Activated B cell treated with CpG ODN at 0.5 μM for 24 hours (primary cell): Measurements from ENCODE around the gene FITM1. TPM values are rescaled to one million over a fixed set of nuclear protein-coding genes. Genes with fewer than 3 reads are reported as not detected.

Experiments used
- ATAC-seq: fragments of 200-7000 bp; cut with Tn5 transposase; one replicate; pipeline ENCODE4 v1.10.0; 2021; ENCODE audit warnings: low read depth, mild to moderate bottlenecking, moderate library complexity
- CTCF ChIA-PET: fragments of 350-600 bp; sonication (Branson Sonifier 250); formaldehyde crosslinking; loops from one replicate; lab custom pipeline; 2021; ENCODE audit warnings: antibody characterized with exemption; lab: Charles Lee
- POLR2A ChIA-PET: fragments of 350-600 bp; sonication (Branson Sonifier 250); formaldehyde crosslinking; loops from one replicate; lab custom pipeline; 2021; ENCODE audit warnings: antibody characterized with exemption; lab: Charles Lee
- DNase-seq: peaks from one replicate; pipeline ENCODE4 v3.0.0; 2022
- H3K27ac Mint-ChIP-seq: one replicate; pipeline ENCODE4 v1.8.0; 2020; ENCODE audit warnings: mixed read lengths
- H3K27me3 Mint-ChIP-seq: one replicate; pipeline ENCODE4 v1.8.0; 2021; ENCODE audit warnings: mixed read lengths
- H3K36me3 Mint-ChIP-seq: one replicate; pipeline ENCODE4 v1.8.0; 2021; ENCODE audit warnings: low read depth, mixed read lengths
- H3K4me1 Mint-ChIP-seq: one replicate; pipeline ENCODE4 v1.8.0; 2021; ENCODE audit warnings: mixed read lengths
- H3K4me3 Mint-ChIP-seq: one replicate; pipeline ENCODE4 v1.8.0; 2020; ENCODE audit warnings: mild to moderate bottlenecking, mixed read lengths
- H3K9me3 Mint-ChIP-seq: one replicate; pipeline ENCODE4 v1.8.0; 2020; ENCODE audit warnings: mixed read lengths
- intact Hi-C: fragments of 100-400 bp; cut with micrococcal nuclease; formaldehyde crosslinking; loops from one replicate; pipeline ENCODE4 v1.15.1; 2024
- total RNA-seq: library from RNA; stranded (reverse); gene quantifications from 2 replicates; pipeline ENCODE4 v1.2.3, GENCODE V29; 2022
- TF ChIP-seq, protein P1 (sequence below): fragments of 200-600 bp; IDR thresholded peaks from one replicate; pipeline ENCODE4 v1.8.0; 2022; ENCODE audit warnings: antibody characterized with exemption, mild to moderate bottlenecking

FITM1 gene
- total RNA-seq, 1 donor from 2014 or later: 2.3 TPM

DNA sequence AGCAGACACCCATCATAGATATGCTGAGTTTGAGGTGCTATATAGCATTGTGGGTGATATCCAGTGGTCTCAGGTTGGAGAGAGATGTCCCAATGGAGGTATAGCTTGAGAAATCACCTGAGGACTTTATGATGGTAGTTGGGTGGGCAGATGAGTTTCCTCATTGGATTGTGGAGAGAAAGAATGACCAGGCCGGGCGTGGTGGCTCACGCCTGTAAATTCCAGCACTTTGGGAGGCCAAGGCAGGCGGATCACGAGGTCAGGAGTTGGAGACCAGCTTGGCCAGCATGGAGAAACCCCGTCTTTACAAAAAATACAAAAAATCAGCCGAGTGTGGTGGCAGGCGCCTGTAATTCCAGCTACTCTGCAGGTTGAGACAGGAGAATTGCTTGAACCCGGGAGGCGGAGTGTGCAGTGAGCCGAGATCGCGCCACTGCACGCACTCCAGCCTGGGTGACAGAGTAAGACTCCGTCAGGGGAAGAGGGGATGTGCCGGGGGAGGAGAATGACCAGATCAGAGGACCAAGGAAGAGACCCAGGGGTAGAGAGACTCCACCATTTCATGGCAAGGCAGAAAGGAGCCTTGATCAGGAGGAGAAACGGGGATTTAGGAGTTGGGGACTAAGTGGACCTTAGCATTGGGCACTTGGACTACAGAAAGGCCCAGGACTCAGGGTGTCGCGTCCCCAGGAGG, 37.1 kb upstream of the FITM1 start:
- peaks cover 31% of the 10 kb centered on the region for H3K4me1 Mint-ChIP-seq
- DNase-seq (no peak), ATAC-seq (no peak)
- H3K36me3 Mint-ChIP-seq: peaks cover 28% of the 10 kb centered on the region
- H3K27me3 Mint-ChIP-seq: no peaks in the 10 kb centered on the region
- H3K27ac Mint-ChIP-seq: peak overlapping the region; percentile 99
- no peaks in the 10 kb centered on the region for H3K9me3 Mint-ChIP-seq
- intact Hi-C loops: loop anchor here (10.0 kb wide), 1 partner anchor 539 kb away; the partner anchor contains the start of genes THTPA and ZFHX2
- POLR2A ChIA-PET: interaction anchor here (0.5 to 7.4 kb wide), 34 partner anchors 8 to 1175 kb away, joined by 3 to 138 read pairs (median 8); partner anchors contain the start of genes CARMIL3, CBLN3, CHMP4A and DCAF11
- CTCF ChIA-PET: interaction anchor here (0.9 to 7.9 kb wide), 15 partner anchors 11 to 215 kb away, joined by 3 to 138 read pairs (median 5); partner anchors contain the start of genes CARMIL3, CIDEB, IRF9 and PSME2
- H3K4me3 Mint-ChIP-seq: peak overlapping the region; percentile 99
- TF ChIP-seq, protein P1, sequence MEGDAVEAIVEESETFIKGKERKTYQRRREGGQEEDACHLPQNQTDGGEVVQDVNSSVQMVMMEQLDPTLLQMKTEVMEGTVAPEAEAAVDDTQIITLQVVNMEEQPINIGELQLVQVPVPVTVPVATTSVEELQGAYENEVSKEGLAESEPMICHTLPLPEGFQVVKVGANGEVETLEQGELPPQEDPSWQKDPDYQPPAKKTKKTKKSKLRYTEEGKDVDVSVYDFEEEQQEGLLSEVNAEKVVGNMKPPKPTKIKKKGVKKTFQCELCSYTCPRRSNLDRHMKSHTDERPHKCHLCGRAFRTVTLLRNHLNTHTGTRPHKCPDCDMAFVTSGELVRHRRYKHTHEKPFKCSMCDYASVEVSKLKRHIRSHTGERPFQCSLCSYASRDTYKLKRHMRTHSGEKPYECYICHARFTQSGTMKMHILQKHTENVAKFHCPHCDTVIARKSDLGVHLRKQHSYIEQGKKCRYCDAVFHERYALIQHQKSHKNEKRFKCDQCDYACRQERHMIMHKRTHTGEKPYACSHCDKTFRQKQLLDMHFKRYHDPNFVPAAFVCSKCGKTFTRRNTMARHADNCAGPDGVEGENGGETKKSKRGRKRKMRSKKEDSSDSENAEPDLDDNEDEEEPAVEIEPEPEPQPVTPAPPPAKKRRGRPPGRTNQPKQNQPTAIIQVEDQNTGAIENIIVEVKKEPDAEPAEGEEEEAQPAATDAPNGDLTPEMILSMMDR: no peak

DNA sequence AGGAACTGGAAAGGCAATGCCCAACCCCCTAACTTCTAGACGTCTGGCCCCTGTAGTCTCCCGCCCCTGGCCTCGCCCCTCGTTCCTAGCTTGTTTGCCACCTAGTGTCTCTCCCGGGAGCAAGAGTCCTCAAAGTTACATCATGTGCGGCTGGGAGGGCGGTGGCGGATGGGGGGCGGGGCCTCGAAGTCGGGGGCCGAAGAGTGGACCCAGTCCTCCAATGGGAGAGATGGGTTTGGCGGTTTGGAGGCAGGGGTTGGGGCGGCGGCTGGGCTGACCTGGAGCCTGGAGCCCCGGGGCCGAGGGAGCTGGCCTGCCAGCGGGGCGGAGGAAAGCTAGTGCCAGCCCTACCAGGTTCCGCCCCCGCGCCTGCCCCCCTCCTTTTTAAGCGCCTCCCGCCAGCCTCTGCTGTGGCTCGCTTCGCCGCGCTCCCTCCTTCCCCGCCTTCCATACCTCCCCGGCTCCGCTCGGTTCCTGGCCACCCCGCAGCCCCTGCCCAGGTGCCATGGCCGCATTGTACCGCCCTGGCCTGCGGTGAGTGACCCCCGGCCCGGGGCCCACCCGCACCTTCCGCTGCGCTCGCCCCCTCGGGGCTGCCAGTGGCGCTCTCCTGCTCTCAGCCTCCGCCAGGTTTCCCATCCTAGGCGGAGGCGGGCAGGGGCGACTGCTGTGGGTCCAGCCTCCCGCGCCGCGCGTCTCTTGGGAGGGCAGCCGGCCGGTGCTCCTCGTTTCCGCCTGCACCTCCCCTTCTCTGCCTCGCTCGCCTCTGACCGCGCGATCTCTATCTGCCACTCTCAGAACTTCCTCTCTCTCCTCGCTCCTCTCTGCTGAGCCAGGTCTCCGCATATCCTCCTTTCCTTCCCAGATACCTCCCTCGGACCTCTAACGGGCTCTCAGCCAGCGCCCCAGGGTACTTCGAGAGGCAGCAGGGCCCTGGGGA, 36.3 kb upstream of the FITM1 start, which contains the start of gene PCK2:
TSS of gene PCK2 (plus strand) at position 411 of the 940 bp plus-strand sequence. CDS start at position 506, 95 bp downstream.
- Mint-ChIP-seq H3K4me3 (peak within 1 kb of the TSS; percentile 99), H3K27me3 (no peaks in the 10 kb centered on the region), H3K27ac (peak within 1 kb of the TSS; percentile 99), H3K9me3 (no peaks in the 10 kb centered on the region), H3K4me1 (peaks cover 31% of the 10 kb centered on the region), H3K36me3 (peaks cover 34% of the 10 kb centered on the region)
- ChIA-PET CTCF (interaction anchor here (1.0 to 7.9 kb wide), 7 partner anchors 11 to 214 kb away, joined by 3 to 138 read pairs (median 8); partner anchors contain the start of genes CIDEB, IRF9, PSME2 and RNF31), POLR2A (interaction anchor here (0.6 to 7.4 kb wide), 36 partner anchors 8 to 1205 kb away, joined by 3 to 138 read pairs (median 7); partner anchors contain the start of genes CARMIL3, CBLN3, CHMP4A and DCAF11)
- intact Hi-C loops: loop anchor here (1.0 to 10.0 kb wide), 9 partner anchors 13 to 539 kb away; partner anchors contain the start of genes CHMP4A, EMC9, PSME1 and RNF31
- TF ChIP-seq, protein P1: no peak
- peak; percentile 76 for DNase-seq
- ATAC-seq: peak; percentile 69

DNA sequence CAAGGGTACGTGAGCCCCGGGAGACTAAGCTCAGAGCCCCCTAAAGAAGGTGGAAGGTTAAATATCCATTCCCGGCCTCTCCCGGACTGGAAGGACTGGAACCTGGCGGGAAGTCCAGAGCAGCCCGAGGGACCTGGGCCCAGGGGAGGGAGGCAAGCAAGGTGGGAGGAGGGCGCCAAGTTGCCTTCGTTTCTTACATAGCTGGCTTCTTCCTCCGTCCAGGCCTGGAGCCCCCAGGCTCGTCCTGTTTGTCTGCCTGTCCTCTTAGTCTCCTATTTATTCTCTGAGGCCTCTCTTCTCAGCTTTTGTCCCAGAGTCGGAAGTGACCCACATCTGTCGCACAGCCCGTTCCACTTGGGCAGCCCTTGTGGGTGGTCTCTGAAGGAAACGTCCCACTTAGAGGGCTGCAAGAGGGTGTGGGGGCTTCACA, 35.6 kb upstream of the FITM1 start:
- POLR2A ChIA-PET: interaction anchor here (0.6 to 7.4 kb wide), 25 partner anchors 9 to 516 kb away, joined by 3 to 138 read pairs (median 13); partner anchors contain the start of genes CARMIL3, CBLN3, CHMP4A and DCAF11
- intact Hi-C loops: loop anchor here (1.0 to 10.0 kb wide), 14 partner anchors 13 to 540 kb away; partner anchors contain the start of genes CHMP4A, DCAF11, EMC9 and IRF9
- peaks cover 31% of the 10 kb centered on the region for H3K4me1 Mint-ChIP-seq
- peak overlapping the region; percentile 99 for H3K4me3 Mint-ChIP-seq
- H3K27me3 Mint-ChIP-seq: no peaks in the 10 kb centered on the region
- H3K9me3 Mint-ChIP-seq: no peaks in the 10 kb centered on the region
- peak overlapping the region; percentile 99 for H3K27ac Mint-ChIP-seq
- CTCF ChIA-PET: interaction anchor here (0.6 to 7.9 kb wide), 6 partner anchors 11 to 1107 kb away, joined by 3 to 138 read pairs (median 8); partner anchors contain the start of genes DCAF11, NRL, PSME2 and RNF31
- H3K36me3 Mint-ChIP-seq: peaks cover 41% of the 10 kb centered on the region
- no peak for DNase-seq
- peak; percentile 1 for ATAC-seq
- TF ChIP-seq, protein P1: no peak

DNA sequence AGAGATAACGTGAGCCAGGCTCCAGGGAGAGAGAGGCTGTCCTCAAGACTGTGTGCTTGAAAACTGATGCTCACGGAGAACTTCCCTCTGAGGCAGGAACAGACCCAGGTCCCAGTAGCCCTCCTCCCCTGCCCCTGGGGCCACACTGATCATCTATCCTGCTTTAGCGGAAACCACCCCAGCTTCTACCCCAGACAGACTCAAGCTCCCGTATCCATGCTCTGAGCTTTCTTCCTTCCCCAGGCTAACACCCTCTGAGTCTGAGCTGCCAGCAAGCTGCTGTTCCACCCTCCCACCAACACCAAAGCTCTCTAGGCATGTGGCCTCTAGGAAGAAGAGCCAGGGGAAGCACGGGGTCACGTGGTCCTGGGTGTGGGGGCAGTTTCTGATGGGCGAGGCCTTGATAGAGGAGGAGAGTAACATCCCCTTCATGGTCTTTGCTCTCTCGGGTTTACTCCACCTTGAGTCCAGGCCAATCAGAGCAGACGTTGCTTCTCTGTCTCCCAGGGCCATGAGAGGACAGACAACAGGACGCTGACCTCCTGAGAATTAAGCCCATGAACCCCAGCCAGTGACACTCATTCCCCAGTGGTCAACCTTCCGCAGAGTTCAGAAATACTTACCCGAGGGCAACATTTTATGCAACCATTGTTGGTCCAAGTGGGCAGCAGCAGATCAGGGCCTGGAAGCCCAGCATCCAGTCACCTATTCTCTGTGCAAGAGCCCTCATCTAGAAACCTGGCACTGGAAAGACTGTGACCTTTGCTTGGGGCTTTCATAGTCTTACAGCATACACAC, 35.0 kb upstream of the FITM1 start:
- intact Hi-C loops: loop anchor here (1.0 to 10.0 kb wide), 6 partner anchors 13 to 541 kb away; partner anchors contain the start of genes DCAF11, IRF9, NRL and THTPA

More for the DNA sequence above, 35.0 kb upstream of the FITM1 start:
- peaks cover 29% of the 10 kb centered on the region for H3K4me1 Mint-ChIP-seq
- H3K4me3 Mint-ChIP-seq: peak overlapping the region; percentile 99
- H3K27ac Mint-ChIP-seq: peak overlapping the region; percentile 99
- peaks cover 47% of the 10 kb centered on the region for H3K36me3 Mint-ChIP-seq
- ATAC-seq (peak; percentile 57), DNase-seq (peak; percentile 61)
- ChIA-PET POLR2A (interaction anchor here (0.9 to 7.4 kb wide), 24 partner anchors 9 to 1001 kb away, joined by 4 to 138 read pairs (median 14); partner anchors contain the start of genes CARMIL3, CBLN3, CHMP4A and DCAF11), CTCF (interaction anchor here (0.6 to 7.9 kb wide), 6 partner anchors 10 to 1107 kb away, joined by 3 to 138 read pairs (median 8); partner anchors contain the start of genes DCAF11, NRL, PSME2 and RNF31)
- TF ChIP-seq, protein P1: no peak
- H3K27me3 Mint-ChIP-seq: no peaks in the 10 kb centered on the region
- H3K9me3 Mint-ChIP-seq: no peaks in the 10 kb centered on the region
